SK-N-SH treated with all-trans-retinoic acid at 6 μM for 48 hours (cell line): ENCODE results near the gene MYOCOS.

Source experiments
- ATAC-seq: fragments of 200-7000 bp; cut with Tn5 transposase; 3 replicates; pipeline ENCODE4 v1.9.1; 2020; ENCODE audit warnings: mild to moderate bottlenecking, moderate library complexity
- ARNTL ChIP-seq: fragments of 450-650 bp; formaldehyde crosslinking; IDR thresholded peaks from 2 replicates; pipeline ENCODE4 v1.5.0; 2020; ENCODE audit warnings: low read depth, mild to moderate bottlenecking, moderate library complexity, borderline replicate concordance
- BACH2 ChIP-seq: fragments of 250-450 bp; sonication (Bioruptor Pico); IDR thresholded peaks from 2 replicates; pipeline ENCODE4 v1.9.0; 2021; ENCODE audit warnings: mild to moderate bottlenecking, borderline replicate concordance
- CREB5 ChIP-seq: fragments of 250-450 bp; sonication (Bioruptor Pico); IDR thresholded peaks from 2 replicates; pipeline ENCODE4 v1.5.1; 2020; ENCODE audit warnings: low read depth, mild to moderate bottlenecking, moderate library complexity
- CSDC2 ChIP-seq: fragments of 250-450 bp; sonication (Bioruptor Pico); IDR thresholded peaks from 2 replicates; pipeline ENCODE4 v1.5.0; 2020; ENCODE audit warnings: mild to moderate bottlenecking, moderate library complexity
- CSRNP3 ChIP-seq: fragments of 250-450 bp; sonication (Bioruptor Pico); IDR thresholded peaks from 2 replicates; pipeline ENCODE4 v1.5.1; 2021; ENCODE audit warnings: mild to moderate bottlenecking, moderate library complexity
- ESRRG ChIP-seq: fragments of 250-450 bp; sonication (Bioruptor Pico); IDR thresholded peaks from 2 replicates; pipeline ENCODE4 v1.6.1; 2021; ENCODE audit warnings: mild to moderate bottlenecking
- GLIS3 ChIP-seq: fragments of 250-450 bp; sonication (Bioruptor Pico); IDR thresholded peaks from 2 replicates; pipeline ENCODE4 v1.5.0; 2020; ENCODE audit warnings: mild to moderate bottlenecking, moderate library complexity
- ISL1 ChIP-seq: fragments of 250-450 bp; sonication (Bioruptor Pico); IDR thresholded peaks from 2 replicates; pipeline ENCODE4 v2.1.2; 2022; ENCODE audit warnings: mild to moderate bottlenecking, moderate library complexity
- OSR1 ChIP-seq: fragments of 250-450 bp; sonication (Bioruptor Pico); IDR thresholded peaks from 2 replicates; pipeline ENCODE4 v1.8.0; 2022; ENCODE audit warnings: moderate library complexity, mild to moderate bottlenecking, inconsistent platforms
- POU6F1 ChIP-seq: fragments of 250-450 bp; sonication (Bioruptor Pico); IDR thresholded peaks from 2 replicates; pipeline ENCODE4 v1.8.0; 2021; ENCODE audit warnings: low read depth, mild to moderate bottlenecking, moderate library complexity, borderline replicate concordance
- RARB ChIP-seq: fragments of 250-450 bp; sonication (Bioruptor Pico); IDR thresholded peaks from 2 replicates; pipeline ENCODE4 v1.8.0; 2021; ENCODE audit warnings: mild to moderate bottlenecking, moderate library complexity
- SNAI2 ChIP-seq: fragments of 250-450 bp; sonication (Bioruptor Pico); IDR thresholded peaks from 2 replicates; pipeline ENCODE4 v1.5.0; 2020; ENCODE audit warnings: mild to moderate bottlenecking, moderate library complexity
- TOX ChIP-seq: fragments of 250-450 bp; sonication (Bioruptor Pico); IDR thresholded peaks from 2 replicates; pipeline ENCODE4 v1.8.0; 2021; ENCODE audit warnings: mild to moderate bottlenecking, moderate library complexity, borderline replicate concordance
- ZC3H10 ChIP-seq: fragments of 250-450 bp; sonication (Bioruptor Pico); IDR thresholded peaks from 2 replicates; pipeline ENCODE4 v1.5.1; 2021; ENCODE audit warnings: mild to moderate bottlenecking, moderate library complexity
- ZFP3 ChIP-seq: fragments of 250-450 bp; sonication (Bioruptor Pico); IDR thresholded peaks from 2 replicates; pipeline ENCODE4 v1.5.0; 2020; ENCODE audit warnings: mild to moderate bottlenecking, moderate library complexity
- ZNF565 ChIP-seq: fragments of 450-650 bp; formaldehyde crosslinking; conservative IDR thresholded peaks from 2 replicates; pipeline ENCODE4 v1.5.0; 2020; ENCODE audit warnings: low read depth, mild to moderate bottlenecking, moderate library complexity
- ZNF8 ChIP-seq: fragments of 450-650 bp; formaldehyde crosslinking; IDR thresholded peaks from 2 replicates; pipeline ENCODE4 v1.5.0; 2020; ENCODE audit warnings: mild to moderate bottlenecking, moderate library complexity
- TF ChIP-seq, protein P1 (sequence below): fragments of 250-450 bp; sonication (Bioruptor Pico); IDR thresholded peaks from 2 replicates; pipeline ENCODE4 v1.8.0; 2020; ENCODE audit warnings: mild to moderate bottlenecking, moderate library complexity, borderline replicate concordance
- TF ChIP-seq, protein P2 (sequence below): fragments of 250-450 bp; sonication (Bioruptor Pico); IDR thresholded peaks from 2 replicates; pipeline ENCODE4 v1.5.0; 2020; ENCODE audit warnings: mild to moderate bottlenecking, moderate library complexity

MYOCOS gene

GRCh38 chr1:171664976-171665375 is 42.9 kb downstream of the MYOCOS start (continued):
- TF ChIP-seq, protein P1, sequence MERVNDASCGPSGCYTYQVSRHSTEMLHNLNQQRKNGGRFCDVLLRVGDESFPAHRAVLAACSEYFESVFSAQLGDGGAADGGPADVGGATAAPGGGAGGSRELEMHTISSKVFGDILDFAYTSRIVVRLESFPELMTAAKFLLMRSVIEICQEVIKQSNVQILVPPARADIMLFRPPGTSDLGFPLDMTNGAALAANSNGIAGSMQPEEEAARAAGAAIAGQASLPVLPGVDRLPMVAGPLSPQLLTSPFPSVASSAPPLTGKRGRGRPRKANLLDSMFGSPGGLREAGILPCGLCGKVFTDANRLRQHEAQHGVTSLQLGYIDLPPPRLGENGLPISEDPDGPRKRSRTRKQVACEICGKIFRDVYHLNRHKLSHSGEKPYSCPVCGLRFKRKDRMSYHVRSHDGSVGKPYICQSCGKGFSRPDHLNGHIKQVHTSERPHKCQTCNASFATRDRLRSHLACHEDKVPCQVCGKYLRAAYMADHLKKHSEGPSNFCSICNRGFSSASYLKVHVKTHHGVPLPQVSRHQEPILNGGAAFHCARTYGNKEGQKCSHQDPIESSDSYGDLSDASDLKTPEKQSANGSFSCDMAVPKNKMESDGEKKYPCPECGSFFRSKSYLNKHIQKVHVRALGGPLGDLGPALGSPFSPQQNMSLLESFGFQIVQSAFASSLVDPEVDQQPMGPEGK (CRISPR knock-in tag): no peak
- TF ChIP-seq ZFP3 (CRISPR knock-in tag): no peak
- TF ChIP-seq GLIS3 (CRISPR knock-in tag): no peak
- TF ChIP-seq TOX (CRISPR knock-in tag): no peak
- TF ChIP-seq CSDC2: no peak
- TF ChIP-seq ZNF8 (CRISPR knock-in tag): no peak
- TF ChIP-seq CSRNP3: no peak

GRCh38 chr1:171666114-171666769 is 44.2 kb downstream of the MYOCOS start:
- TF ChIP-seq, protein P2, sequence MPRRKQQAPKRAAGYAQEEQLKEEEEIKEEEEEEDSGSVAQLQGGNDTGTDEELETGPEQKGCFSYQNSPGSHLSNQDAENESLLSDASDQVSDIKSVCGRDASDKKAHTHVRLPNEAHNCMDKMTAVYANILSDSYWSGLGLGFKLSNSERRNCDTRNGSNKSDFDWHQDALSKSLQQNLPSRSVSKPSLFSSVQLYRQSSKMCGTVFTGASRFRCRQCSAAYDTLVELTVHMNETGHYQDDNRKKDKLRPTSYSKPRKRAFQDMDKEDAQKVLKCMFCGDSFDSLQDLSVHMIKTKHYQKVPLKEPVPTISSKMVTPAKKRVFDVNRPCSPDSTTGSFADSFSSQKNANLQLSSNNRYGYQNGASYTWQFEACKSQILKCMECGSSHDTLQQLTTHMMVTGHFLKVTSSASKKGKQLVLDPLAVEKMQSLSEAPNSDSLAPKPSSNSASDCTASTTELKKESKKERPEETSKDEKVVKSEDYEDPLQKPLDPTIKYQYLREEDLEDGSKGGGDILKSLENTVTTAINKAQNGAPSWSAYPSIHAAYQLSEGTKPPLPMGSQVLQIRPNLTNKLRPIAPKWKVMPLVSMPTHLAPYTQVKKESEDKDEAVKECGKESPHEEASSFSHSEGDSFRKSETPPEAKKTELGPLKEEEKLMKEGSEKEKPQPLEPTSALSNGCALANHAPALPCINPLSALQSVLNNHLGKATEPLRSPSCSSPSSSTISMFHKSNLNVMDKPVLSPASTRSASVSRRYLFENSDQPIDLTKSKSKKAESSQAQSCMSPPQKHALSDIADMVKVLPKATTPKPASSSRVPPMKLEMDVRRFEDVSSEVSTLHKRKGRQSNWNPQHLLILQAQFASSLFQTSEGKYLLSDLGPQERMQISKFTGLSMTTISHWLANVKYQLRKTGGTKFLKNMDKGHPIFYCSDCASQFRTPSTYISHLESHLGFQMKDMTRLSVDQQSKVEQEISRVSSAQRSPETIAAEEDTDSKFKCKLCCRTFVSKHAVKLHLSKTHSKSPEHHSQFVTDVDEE: no peak
- TF ChIP-seq ESRRG (CRISPR knock-in tag) (no peak), OSR1 (CRISPR knock-in tag) (no peak), TOX (CRISPR knock-in tag) (no peak), BACH2 (CRISPR knock-in tag) (no peak), SNAI2 (no peak)
- TF ChIP-seq, all 23 proteins: peak for 0
- ATAC-seq: no peak

GRCh38 chr1:171668372-171668771 is 46.3 kb downstream of the MYOCOS start:
- TF ChIP-seq ESRRG (CRISPR knock-in tag) (no peak), SNAI2 (no peak), ZFP3 (CRISPR knock-in tag) (no peak), ARNTL (CRISPR knock-in tag) (no peak), GLIS3 (CRISPR knock-in tag) (no peak), OSR1 (CRISPR knock-in tag) (no peak), RARB (CRISPR knock-in tag) (no peak), CSRNP3 (no peak), ZNF565 (CRISPR knock-in tag) (no peak), TOX (CRISPR knock-in tag) (no peak), ISL1 (no peak), POU6F1 (CRISPR knock-in tag) (no peak), ZC3H10 (CRISPR knock-in tag) (no peak), CREB5 (CRISPR knock-in tag) (no peak)
- TF ChIP-seq, protein P1 (CRISPR knock-in tag): no peak
- TF ChIP-seq, protein P2: no peak
- ATAC-seq: no peak
